Fibroblast of skin of right biceps (primary cell): ENCODE data around the gene IFIT1B.
A peak's percentile ranks its signal among the peaks of the same experiment; 100 is the strongest.
"Not testable (repeated sequence)": the region's sequence is repeated elsewhere in the genome, so short reads cannot be mapped to it uniquely, and the experiment has no call there.

Experiments used
- DNase-seq: peaks from one replicate; pipeline ENCODE4 v3.0.0-alpha.2; 2013

The IFIT1B gene

GRCh38 chr10:89384474-89385340 is 6.9 kb downstream of the IFIT1B start:
- DNase-seq, result peak; percentile 65

- peak; percentile 10 for DNase-seq
Observed at GRCh38 chr10:89388806-89389205, 10.9 kb downstream of the IFIT1B start.

GRCh38 chr10:89389254-89389653 is 11.4 kb downstream of the IFIT1B start:
- DNase-seq, result peak; percentile 45

GRCh38 chr10:89390476-89391225 is 12.8 kb downstream of the IFIT1B start:
- no peak for DNase-seq

- not testable (repeated sequence) for DNase-seq
Observed at GRCh38 chr10:89391226-89391576, 13.3 kb downstream of the IFIT1B start.

GRCh38 chr10:89391907-89392756 is 14.3 kb downstream of the IFIT1B start, which contains the start of gene IFIT1:
Gene IFIT1, plus strand, starts transcription at chr10:89392623. Its CDS starts 90 bp downstream, at chr10:89392713.
- DNase-seq, result peak; percentile 85

GRCh38 chr10:89392974-89393373 is 15.1 kb downstream of the IFIT1B start:
- peak; percentile 79 for DNase-seq

- DNase-seq, result no peak
Observed at GRCh38 chr10:89393898-89394297, 16.0 kb downstream of the IFIT1B start.

GRCh38 chr10:89395141-89395540 is 17.3 kb downstream of the IFIT1B start:
- DNase-seq, result no peak

- peak; percentile 67 for DNase-seq
Observed at GRCh38 chr10:89398003-89398749, 20.3 kb downstream of the IFIT1B start.

GRCh38 chr10:89399956-89400355 is 22.1 kb downstream of the IFIT1B start:
- DNase-seq, result no peak

GRCh38 chr10:89403043-89403442 is 25.2 kb downstream of the IFIT1B start:
- DNase-seq, result no peak

GRCh38 chr10:89404104-89405047 is 26.5 kb downstream of the IFIT1B start:
- no peak for DNase-seq

GRCh38 chr10:89406178-89406577 is 28.3 kb downstream of the IFIT1B start:
- not testable (repeated sequence) for DNase-seq

- DNase-seq, result not testable (repeated sequence)
Observed at GRCh38 chr10:89407792-89408191, 29.9 kb downstream of the IFIT1B start.

GRCh38 chr10:89409282-89409681 is 31.4 kb downstream of the IFIT1B start:
- not testable (repeated sequence) for DNase-seq

- not testable (repeated sequence) for DNase-seq
Observed at GRCh38 chr10:89410551-89410950, 32.7 kb downstream of the IFIT1B start.

GRCh38 chr10:89411135-89411534 is 33.3 kb downstream of the IFIT1B start:
- not testable (repeated sequence) for DNase-seq

GRCh38 chr10:89412276-89412675 is 34.4 kb downstream of the IFIT1B start:
- DNase-seq, result not testable (repeated sequence)

- DNase-seq, result no peak
Observed at GRCh38 chr10:89413398-89413912, 35.6 kb downstream of the IFIT1B start.
